ENCODE data around the gene SPACA6. TPM values are rescaled to one million over a fixed set of nuclear protein-coding genes. Genes with fewer than 3 reads are reported as not detected.

Gene SPACA6
- total and polyA plus RNA-seq, 2 experiments from 2014 or later, result 7.2 to 13.1 TPM

GRCh38 chr19:51727349-51727880 lies 34.3 kb downstream of the SPACA6 start:
- no peak for DNase-seq (ENCODE audit: low spot score)
- 83% methylated on average over 7 of the region's 7 CpGs for WGBS (ENCODE audit: low lambda C conversion rate, missing lambda C conversion rate)
- Histone ChIP-seq H3K9me2 (replicated peaks; ENCODE audit: insufficient read depth) (no peaks in the 10 kb centered on the region), H2AFZ (no peak overlapping the region), H4K20me1 (ENCODE audit: insufficient read depth, poor library complexity, severe bottlenecking) (no peaks in the 10 kb centered on the region), H3K36me3 (replicated peaks; ENCODE audit: insufficient read depth, low read depth) (no peaks in the 10 kb centered on the region), H3K27me3 (peaks cover 9% of the 10 kb centered on the region), H3K27ac (no peak overlapping the region), H3K4me1 (ENCODE audit: insufficient read depth) (no peaks in the 10 kb centered on the region), H3K4me2 (no peak overlapping the region), H3K9me3 (ENCODE audit: low read depth) (no peaks in the 10 kb centered on the region), H3K4me3 (no peak overlapping the region), H3K79me2 (no peaks in the 10 kb centered on the region)
- no peak for TF ChIP-seq EZH2 (IDR thresholded peaks at IDR 0.05; ENCODE audit: borderline replicate concordance)
- TF ChIP-seq, protein P1, sequence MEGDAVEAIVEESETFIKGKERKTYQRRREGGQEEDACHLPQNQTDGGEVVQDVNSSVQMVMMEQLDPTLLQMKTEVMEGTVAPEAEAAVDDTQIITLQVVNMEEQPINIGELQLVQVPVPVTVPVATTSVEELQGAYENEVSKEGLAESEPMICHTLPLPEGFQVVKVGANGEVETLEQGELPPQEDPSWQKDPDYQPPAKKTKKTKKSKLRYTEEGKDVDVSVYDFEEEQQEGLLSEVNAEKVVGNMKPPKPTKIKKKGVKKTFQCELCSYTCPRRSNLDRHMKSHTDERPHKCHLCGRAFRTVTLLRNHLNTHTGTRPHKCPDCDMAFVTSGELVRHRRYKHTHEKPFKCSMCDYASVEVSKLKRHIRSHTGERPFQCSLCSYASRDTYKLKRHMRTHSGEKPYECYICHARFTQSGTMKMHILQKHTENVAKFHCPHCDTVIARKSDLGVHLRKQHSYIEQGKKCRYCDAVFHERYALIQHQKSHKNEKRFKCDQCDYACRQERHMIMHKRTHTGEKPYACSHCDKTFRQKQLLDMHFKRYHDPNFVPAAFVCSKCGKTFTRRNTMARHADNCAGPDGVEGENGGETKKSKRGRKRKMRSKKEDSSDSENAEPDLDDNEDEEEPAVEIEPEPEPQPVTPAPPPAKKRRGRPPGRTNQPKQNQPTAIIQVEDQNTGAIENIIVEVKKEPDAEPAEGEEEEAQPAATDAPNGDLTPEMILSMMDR (IDR thresholded peaks at IDR 0.05; ENCODE audit: poor library complexity), result no peak
- no peak for TF ChIP-seq EZH2phosphoT487 (IDR thresholded peaks at IDR 0.05; ENCODE audit: low read depth, severe bottlenecking, unreplicated experiment)

DNA sequence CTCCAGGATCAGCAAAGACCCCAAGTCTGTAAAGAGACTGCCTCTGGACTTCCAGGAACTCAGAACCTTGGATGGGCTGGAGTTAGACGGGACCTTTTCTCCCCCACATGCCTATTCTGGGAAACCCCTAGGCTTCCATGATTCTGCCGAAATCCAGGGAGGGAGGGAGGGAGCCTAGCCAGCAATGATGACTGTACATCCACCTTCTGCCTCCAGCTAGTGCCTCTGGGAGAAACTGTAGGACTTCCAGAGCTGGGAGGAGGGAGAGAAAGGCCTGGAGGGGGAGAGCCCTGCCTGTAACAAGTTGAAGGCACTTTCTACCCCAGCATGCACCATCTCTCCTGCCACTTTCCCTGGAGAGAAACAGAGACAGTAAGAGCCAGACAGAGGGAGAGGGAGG lies 36.7 kb downstream of the SPACA6 start:
- Histone ChIP-seq H3K27ac (no peak overlapping the region), H3K79me2 (no peaks in the 10 kb centered on the region), H3K36me3 (replicated peaks; ENCODE audit: insufficient read depth, low read depth) (no peaks in the 10 kb centered on the region), H2AFZ (no peak overlapping the region), H3K4me3 (no peak overlapping the region), H3K9me3 (ENCODE audit: low read depth) (no peaks in the 10 kb centered on the region), H3K9me2 (replicated peaks; ENCODE audit: insufficient read depth) (no peaks in the 10 kb centered on the region), H4K20me1 (ENCODE audit: insufficient read depth, poor library complexity, severe bottlenecking) (no peaks in the 10 kb centered on the region), H3K4me2 (no peak overlapping the region), H3K4me1 (ENCODE audit: insufficient read depth) (no peaks in the 10 kb centered on the region), H3K27me3 (no peaks in the 10 kb centered on the region)
- DNase-seq (ENCODE audit: low spot score), result no peak
- TF ChIP-seq EZH2 (IDR thresholded peaks at IDR 0.05; ENCODE audit: borderline replicate concordance), result no peak
- no peak for TF ChIP-seq EZH2phosphoT487 (IDR thresholded peaks at IDR 0.05; ENCODE audit: low read depth, severe bottlenecking, unreplicated experiment)
- TF ChIP-seq, protein P1 (IDR thresholded peaks at IDR 0.05; ENCODE audit: poor library complexity), result no peak
- WGBS (ENCODE audit: low lambda C conversion rate, missing lambda C conversion rate), result 95% methylated on average over 2 of the region's 2 CpGs

GRCh38 chr19:51733742-51734522 lies 40.8 kb downstream of the SPACA6 start:
- TF ChIP-seq EZH2 (IDR thresholded peaks at IDR 0.05; ENCODE audit: borderline replicate concordance) (no peak), EZH2phosphoT487 (IDR thresholded peaks at IDR 0.05; ENCODE audit: low read depth, severe bottlenecking, unreplicated experiment) (no peak)
- TF ChIP-seq, protein P1 (IDR thresholded peaks at IDR 0.05; ENCODE audit: poor library complexity), result no peak
- no peaks in the 10 kb centered on the region for H3K4me1 ChIP-seq (ENCODE audit: insufficient read depth)
- 65% methylated on average over 7 of the region's 7 CpGs for WGBS (ENCODE audit: low lambda C conversion rate, missing lambda C conversion rate)
- H3K4me3 ChIP-seq, result no peak overlapping the region
- no peaks in the 10 kb centered on the region for H3K79me2 ChIP-seq
- H3K9me3 ChIP-seq (ENCODE audit: low read depth), result no peaks in the 10 kb centered on the region
- H3K27ac ChIP-seq, result no peak overlapping the region
- H2AFZ ChIP-seq, result no peak overlapping the region
- no peak for DNase-seq (ENCODE audit: low spot score)
- no peaks in the 10 kb centered on the region for H3K9me2 ChIP-seq (replicated peaks; ENCODE audit: insufficient read depth)
- H3K4me2 ChIP-seq, result no peak overlapping the region
- no peaks in the 10 kb centered on the region for H3K27me3 ChIP-seq
- no peaks in the 10 kb centered on the region for H4K20me1 ChIP-seq (ENCODE audit: insufficient read depth, poor library complexity, severe bottlenecking)
- H3K36me3 ChIP-seq (replicated peaks; ENCODE audit: insufficient read depth, low read depth), result no peaks in the 10 kb centered on the region

All from hepatocyte (in vitro differentiated cells).